CD1c-positive myeloid dendritic cell (primary cell): Measurements from ENCODE around the gene BAZ1A.

Experiments
- DNase-seq: peaks from one replicate; pipeline ENCODE4 v3.0.0-alpha.2; 2016; ENCODE audit errors: extremely low spot score

The BAZ1A gene

GRCh38 chr14:34722723-34723545 lies 152.2 kb downstream of the BAZ1A start:
- peak; percentile 68 for DNase-seq

GRCh38 chr14:34721129-34721528 lies 154.0 kb downstream of the BAZ1A start:
- DNase-seq: no peak

GRCh38 chr14:34718750-34719304 lies 156.3 kb downstream of the BAZ1A start:
- DNase-seq: no peak

- DNase-seq: peak; percentile 4
These were observed 159.9 kb downstream of the BAZ1A start for GRCh38 chr14:34715127-34715863.

- peak; percentile 74 for DNase-seq
These were observed 160.6 kb downstream of the BAZ1A start, which contains the start of gene CFL2 for GRCh38 chr14:34714320-34715126. TSS of gene CFL2 (minus strand) at chr14:34714593. CDS start at chr14:34714540, 53 bp downstream.

- DNase-seq: peak; percentile 77
These were observed 161.4 kb downstream of the BAZ1A start for GRCh38 chr14:34713681-34714319.

GRCh38 chr14:34713122-34713680 lies 162.0 kb downstream of the BAZ1A start:
- DNase-seq: no peak

GRCh38 chr14:34711796-34712712 lies 163.1 kb downstream of the BAZ1A start:
- no peak for DNase-seq

GRCh38 chr14:34711169-34711568 lies 164.0 kb downstream of the BAZ1A start:
- DNase-seq: no peak

- no peak for DNase-seq
These were observed 164.4 kb downstream of the BAZ1A start for GRCh38 chr14:34710744-34711143.

GRCh38 chr14:34710006-34710405 lies 165.2 kb downstream of the BAZ1A start:
- no peak for DNase-seq

- no peak for DNase-seq
These were observed 167.4 kb downstream of the BAZ1A start for GRCh38 chr14:34707722-34708121.
